NCI-H2081 (cell line): ENCODE measurements around the gene AFF2.
"Not testable (repeated sequence)": the region's sequence is repeated elsewhere in the genome, so short reads cannot be mapped to it uniquely, and the experiment has no call there.

Experiments
- DNase-seq, 2 experiments: peaks; one replicate each; lab custom pipeline; 2025; lab: John Stamatoyannopoulos, UW

AFF2 gene

DNA sequence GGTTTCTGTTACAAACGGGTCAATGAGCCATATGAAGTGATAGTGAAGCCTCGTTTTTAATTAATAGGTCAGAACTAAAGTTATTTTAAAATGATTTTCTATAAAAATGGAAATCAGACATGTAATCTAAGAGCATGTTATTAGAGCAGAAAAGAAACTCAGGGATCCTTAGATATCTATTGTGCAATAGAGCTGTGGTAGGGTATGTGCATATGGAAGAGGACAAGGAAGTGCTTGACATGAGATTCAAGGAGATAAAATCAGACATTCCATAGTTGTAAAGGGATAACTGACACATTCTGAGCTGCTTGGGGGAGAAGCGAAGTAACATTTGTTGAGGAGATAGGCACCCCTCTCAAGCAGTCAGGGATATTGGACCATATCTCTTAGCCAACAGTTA, 143.0 kb downstream of the AFF2 start:
- DNase-seq, result no peak

GRCh38 chrX:148647651-148648050, 147.2 kb downstream of the AFF2 start:
- DNase-seq, result no peak

DNA sequence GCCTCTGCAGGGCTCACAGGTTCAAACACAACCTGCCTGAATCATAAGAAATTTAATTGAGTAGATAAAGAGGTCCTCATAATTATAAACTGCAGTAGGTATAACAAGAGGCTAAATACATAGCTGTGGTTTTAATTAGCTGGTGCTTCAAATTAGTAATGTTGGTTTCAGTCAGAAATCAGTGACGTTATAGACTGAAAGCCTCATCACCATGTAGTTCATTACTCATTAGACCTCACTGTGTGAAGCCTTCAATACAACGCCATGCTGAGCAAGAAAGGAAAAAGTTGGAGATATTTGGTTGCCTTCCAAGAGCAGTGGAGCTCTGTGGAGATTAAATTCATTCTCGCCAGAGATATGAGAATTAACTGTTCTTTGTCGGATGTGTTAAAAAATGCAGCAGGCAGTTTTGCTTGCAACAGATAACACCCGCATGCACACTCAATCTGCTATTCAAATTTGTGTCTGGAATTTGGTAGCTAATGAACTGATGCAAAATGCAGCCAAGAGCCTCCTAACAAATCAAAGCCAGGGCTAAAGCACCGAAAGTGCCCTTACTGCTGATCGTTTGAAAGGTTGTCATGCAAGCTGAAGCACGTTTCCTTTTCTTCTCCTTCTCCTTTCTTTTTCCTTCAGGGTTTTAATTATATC, 148.9 kb downstream of the AFF2 start:
- DNase-seq, result no peak

DNA sequence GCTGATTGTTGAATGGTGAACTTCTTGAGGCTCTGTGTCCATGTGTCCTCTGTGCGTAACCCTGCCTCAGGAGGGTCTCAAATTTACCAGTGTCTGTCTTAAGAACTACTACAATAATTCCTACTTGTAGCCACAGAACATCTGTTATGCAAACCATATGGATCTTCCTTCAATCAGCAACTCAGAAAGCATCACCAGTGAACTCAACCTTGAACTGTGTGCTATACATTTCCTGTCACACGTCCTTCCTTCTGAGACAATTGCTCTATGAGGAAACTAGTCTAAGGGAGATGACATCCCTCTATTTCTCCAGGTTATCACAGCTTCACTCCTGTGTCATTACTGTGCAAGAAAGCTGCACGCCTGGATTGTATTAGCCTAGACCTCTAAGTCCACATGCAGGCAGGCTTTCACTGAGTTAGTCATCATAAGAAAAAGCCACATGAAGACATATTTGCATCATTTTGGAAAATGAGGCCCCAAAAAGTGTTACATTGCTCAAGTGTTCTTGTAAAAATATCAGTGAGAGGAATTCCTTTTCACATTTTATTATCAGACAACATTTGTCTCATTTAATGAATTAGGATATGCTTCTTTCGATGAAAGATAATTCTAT, 157.8 kb downstream of the AFF2 start:
- no peak for DNase-seq

- DNase-seq, result no peak
Observed at GRCh38 chrX:148659481-148659880, 159.1 kb downstream of the AFF2 start.

DNA sequence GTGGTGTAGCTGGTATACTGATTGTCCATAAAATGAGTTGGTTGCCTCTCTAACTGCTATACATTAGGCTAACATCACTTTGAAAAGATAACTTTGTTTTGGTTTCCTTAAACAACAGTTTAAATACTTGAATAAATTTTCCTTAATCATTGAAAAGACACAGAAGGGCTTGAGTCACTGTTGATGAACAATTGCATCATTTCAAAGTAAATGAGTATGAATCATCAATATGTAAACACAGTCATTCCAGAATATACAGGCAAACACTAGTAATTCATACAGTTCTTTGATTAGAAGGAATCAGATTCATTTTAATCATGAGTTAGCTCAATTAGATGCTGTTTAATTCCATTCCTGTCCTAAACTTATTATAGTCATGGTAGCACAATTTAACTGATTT, 160.6 kb downstream of the AFF2 start:
- no peak for DNase-seq

- DNase-seq, result no peak
Observed at GRCh38 chrX:148662014-148662413, 161.6 kb downstream of the AFF2 start.

GRCh38 chrX:148664171-148664570, 163.8 kb downstream of the AFF2 start:
- no peak for DNase-seq

DNA sequence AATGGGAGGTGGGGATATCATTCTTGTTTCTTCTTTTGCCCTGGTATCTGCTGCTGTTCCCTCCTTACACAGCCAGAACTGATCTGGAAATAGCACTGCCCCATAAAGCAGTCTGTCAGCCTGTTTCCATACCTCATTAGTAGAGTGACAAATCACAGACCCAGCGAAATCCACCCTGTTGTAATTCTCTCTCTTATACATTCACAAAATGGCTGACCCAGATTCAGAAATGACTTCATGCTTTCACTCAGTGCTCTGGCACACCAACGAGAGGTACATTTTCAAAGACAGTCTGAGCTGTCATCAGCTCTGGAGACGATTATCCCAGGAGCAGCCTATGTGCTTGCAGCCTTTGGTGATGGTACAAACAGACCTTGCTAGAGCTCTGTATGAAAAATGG, 164.6 kb downstream of the AFF2 start:
- DNase-seq, result no peak

DNA sequence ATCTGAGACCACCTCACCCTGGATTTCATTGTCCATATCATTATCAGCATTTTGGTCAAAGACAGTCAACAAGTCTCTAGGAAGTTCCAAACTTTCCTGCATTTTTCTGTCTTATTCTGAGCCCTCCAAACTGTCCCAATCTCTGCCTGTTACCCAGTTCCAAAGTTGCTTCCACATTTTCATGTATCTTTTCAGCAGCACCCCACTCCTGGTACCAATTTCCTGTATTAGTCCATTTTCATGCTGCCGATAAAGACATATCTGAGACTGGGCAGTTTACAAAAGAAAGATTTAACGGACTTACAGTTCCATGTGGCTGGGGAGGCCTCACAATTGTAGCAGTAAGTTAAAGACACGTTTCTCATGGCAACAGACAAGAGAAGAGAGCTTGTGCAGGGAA, 168.8 kb downstream of the AFF2 start:
- not testable (repeated sequence) for DNase-seq

DNA sequence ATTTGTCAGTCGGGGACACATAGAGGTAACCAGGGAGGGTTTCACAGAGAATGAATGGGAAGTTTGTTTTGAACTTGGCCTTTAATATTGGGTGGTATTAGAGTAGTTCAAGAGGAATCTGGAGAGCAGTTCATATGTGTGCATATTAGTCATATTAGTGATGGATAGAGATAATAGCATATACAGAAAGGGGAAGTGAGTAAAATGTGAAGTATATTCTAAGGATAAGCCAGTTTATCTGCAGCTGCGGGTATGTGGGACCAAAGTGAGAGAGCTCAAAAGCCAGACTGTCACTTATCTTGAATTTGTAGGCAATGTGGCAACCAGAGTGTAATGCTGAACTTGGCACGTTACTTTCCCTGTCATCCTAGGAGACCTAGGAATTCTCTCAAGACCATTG, 169.9 kb downstream of the AFF2 start:
- DNase-seq, result no peak

DNA sequence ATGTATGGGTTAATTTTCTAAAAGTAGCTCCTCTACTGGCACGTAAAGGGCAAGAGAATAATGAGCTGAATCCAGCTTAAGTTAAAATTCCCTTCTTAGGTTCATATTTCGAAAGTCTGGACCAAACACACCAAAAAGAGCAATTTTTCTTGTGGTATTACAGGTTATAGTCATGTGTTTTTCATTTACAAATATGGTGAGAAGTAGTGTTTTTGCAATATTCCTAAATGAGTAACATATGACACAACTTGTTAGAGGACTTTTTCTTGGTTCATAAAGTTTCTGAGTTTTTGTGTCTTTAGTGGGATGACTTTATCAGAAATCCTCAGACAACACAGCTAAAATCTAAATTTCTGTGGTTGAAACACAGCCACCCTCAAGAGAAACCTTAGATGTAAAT, 172.1 kb downstream of the AFF2 start:
- DNase-seq, result no peak

GRCh38 chrX:148681605-148682004, 181.2 kb downstream of the AFF2 start:
- DNase-seq, result no peak

GRCh38 chrX:148682206-148682605, 181.8 kb downstream of the AFF2 start:
- no peak for DNase-seq

DNA sequence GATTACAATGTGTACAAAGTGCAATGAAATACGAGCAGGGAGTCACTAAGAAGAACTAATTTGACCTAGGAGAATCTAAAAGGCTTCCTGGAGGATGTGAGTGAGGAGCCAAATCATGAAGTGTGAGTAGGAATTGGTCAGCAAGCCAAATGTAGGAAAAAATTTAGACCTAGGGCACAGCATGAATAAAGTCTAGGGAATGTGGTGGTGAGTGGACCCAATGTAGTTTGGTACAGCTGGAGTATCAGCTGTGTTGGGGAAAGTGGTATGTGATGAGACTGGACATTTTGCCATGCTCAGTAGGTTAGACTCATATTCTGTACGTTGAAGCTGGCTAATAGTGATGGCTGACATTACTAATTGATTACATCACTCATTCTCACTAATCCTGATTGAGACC, 191.0 kb downstream of the AFF2 start:
- DNase-seq, result no peak

DNA sequence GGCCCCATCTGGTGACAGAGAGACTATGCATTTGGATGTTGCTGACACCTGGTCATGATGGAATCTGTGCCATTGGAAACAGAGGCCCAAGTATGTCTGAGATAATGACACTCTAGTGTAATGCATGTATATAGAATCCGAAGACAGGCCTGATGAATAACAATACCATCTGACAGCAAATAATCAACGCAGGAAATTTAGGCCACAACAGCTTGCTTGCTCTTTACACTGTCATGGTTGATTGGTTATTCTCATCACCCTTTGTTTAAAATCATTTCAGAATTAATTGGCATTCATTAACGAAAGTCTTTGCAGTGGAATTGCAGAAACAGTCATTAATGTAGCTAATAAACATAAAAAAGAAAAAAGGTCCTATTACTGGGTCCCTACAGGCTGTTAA, 194.8 kb downstream of the AFF2 start:
- no peak for DNase-seq

GRCh38 chrX:148698221-148698620, 197.8 kb downstream of the AFF2 start:
- DNase-seq, result no peak

- DNase-seq, result no peak
Observed at GRCh38 chrX:148700021-148700420, 199.6 kb downstream of the AFF2 start.

- no peak for DNase-seq
Observed at GRCh38 chrX:148713981-148714380, 213.6 kb downstream of the AFF2 start.

GRCh38 chrX:148715361-148715760, 214.9 kb downstream of the AFF2 start:
- DNase-seq, result no peak

- DNase-seq, result no peak
Observed at GRCh38 chrX:148722966-148723365, 222.5 kb downstream of the AFF2 start.

- DNase-seq, result no peak
Observed at GRCh38 chrX:148723551-148723950, 223.1 kb downstream of the AFF2 start.

DNA sequence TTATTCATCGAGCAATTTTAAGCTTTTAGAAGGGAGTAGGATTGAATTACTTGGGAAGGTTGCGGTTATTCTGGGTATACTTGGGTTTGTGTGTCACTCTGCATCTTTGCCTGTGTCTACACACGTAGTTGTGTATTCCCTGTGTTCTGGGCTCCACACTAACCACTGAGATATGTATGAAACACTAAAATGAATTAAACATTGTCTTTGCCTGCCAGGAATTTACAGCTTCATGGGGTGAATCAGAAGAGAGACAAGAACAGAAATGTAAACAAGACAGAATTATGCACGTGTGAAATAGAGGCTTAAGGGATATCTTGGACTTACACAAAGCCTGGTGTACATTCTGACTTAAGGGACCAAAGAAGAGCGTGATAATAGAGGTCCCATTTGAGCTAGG, 228.5 kb downstream of the AFF2 start:
- DNase-seq, result no peak

DNA sequence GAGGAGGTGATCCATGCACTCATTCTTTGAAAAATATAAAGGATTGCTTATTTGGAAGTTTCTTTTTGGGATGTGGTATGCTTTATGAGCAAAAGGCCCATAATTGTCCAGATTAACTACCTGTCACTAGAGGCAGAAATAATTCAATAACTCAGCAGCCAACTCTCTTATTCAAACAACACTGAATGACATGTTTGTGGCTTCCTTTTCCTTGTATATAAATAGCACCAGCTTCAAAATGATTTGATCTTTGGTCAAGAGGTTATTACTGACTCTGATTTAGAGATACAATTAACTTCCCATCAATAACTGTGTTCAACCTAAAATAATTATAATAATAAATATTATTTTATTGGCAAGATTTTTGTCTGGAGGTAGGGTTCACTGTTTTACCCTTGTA, 232.3 kb downstream of the AFF2 start:
- no peak for DNase-seq
